Neural cell (in vitro differentiated cells): ENCODE data around the gene RCVRN.

Experiments
- CTCF ChIP-seq: fragments of 450-650 bp; IDR thresholded peaks from 2 replicates; pipeline ENCODE4 v1.5.1; 2014; ENCODE audit warnings: antibody characterized with exemption, mild to moderate bottlenecking, moderate library complexity; ENCODE audit not compliant: poor library complexity, severe bottlenecking
- EP300 ChIP-seq: fragments of 450-650 bp; conservative IDR thresholded peaks from 2 replicates; pipeline ENCODE4 v1.6.1; 2014; ENCODE audit warnings: antibody characterized with exemption, mild to moderate bottlenecking, moderate library complexity; ENCODE audit not compliant: poor library complexity, severe bottlenecking
- MXI1 ChIP-seq: fragments of 450-650 bp; conservative IDR thresholded peaks from 2 replicates; pipeline ENCODE4 v1.6.1; 2014; ENCODE audit warnings: antibody characterized with exemption, mild to moderate bottlenecking; ENCODE audit not compliant: poor library complexity, severe bottlenecking
- POLR2AphosphoS5 ChIP-seq: IDR thresholded peaks from 2 replicates; pipeline ENCODE4 v1.6.1; 2012
- RAD21 ChIP-seq: fragments of 450-650 bp; conservative IDR thresholded peaks from 2 replicates; pipeline ENCODE4 v1.6.1; 2014; ENCODE audit warnings: antibody characterized with exemption, mild to moderate bottlenecking, moderate library complexity
- REST ChIP-seq: IDR thresholded peaks from 2 replicates; pipeline ENCODE4 v1.6.1; 2012; ENCODE audit warnings: borderline replicate concordance
- SMC3 ChIP-seq: fragments of 450-650 bp; conservative IDR thresholded peaks from 2 replicates; pipeline ENCODE4 v1.6.1; 2014; ENCODE audit warnings: antibody characterized with exemption, mild to moderate bottlenecking, moderate library complexity; ENCODE audit not compliant: poor library complexity
- TAF1 ChIP-seq: IDR thresholded peaks from 2 replicates; pipeline ENCODE4 v1.6.1; 2012; ENCODE audit warnings: low read depth

DNA sequence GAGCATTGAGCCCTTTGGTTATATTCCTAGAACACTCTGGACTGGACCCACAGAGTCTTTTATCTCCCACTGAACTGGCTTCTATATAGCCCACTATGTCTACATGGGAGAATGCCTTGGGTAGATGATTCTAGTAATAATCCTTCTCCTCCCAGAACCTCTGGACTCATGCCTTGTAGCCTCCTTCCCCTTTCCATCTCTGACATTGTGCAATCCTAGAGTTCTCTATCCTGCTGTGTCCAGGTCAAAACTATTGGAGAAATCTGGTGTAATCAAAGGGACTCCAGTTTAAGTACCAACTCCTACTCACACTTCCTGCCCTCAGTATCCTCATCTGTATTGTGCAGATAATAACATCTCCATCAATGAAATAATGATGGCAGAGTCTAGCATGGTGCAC is 9.1 kb downstream of the RCVRN start:
- TF ChIP-seq EP300: no peak
- no peak for TF ChIP-seq CTCF
- TF ChIP-seq REST: no peak
- TF ChIP-seq MXI1: no peak
- TF ChIP-seq POLR2AphosphoS5: no peak
- no peak for TF ChIP-seq RAD21
- TF ChIP-seq TAF1: no peak
- TF ChIP-seq SMC3: no peak
